Activated naive CD4-positive, alpha-beta T cell treated with anti-CD3 and anti-CD28 coated beads, Interleukin-2, amount 50 U/mL, for 72 hours (primary cell): ENCODE measurements around the gene TAF13. TPM values are rescaled to one million over a fixed set of nuclear protein-coding genes. Genes with fewer than 3 reads are reported as not detected.
"Not testable (repeated sequence)": the region's sequence is repeated elsewhere in the genome, so short reads cannot be mapped to it uniquely, and the experiment has no call there.

Experiments
- ATAC-seq, 2 donors: fragments of 150-1000 bp; cut with Tn5 transposase; 2 replicates each; pipeline ENCODE4 v1.10.0; 2021; ENCODE audit warnings: mild to moderate bottlenecking in 2 of 2, moderate library complexity in 2 of 2
- DNase-seq, 2 donors: peaks; one replicate each; pipeline ENCODE4 v3.0.0; 2021 to 2022; ENCODE audit warnings: low spot score in 2 of 2
- H3K27ac Mint-ChIP-seq, 2 donors: one replicate each; pipeline ENCODE4 v1.8.0; 2022; ENCODE audit warnings: mild to moderate bottlenecking in 2 of 2, mixed read lengths in 2 of 2
- H3K36me3 Mint-ChIP-seq, 2 donors: one replicate each; pipeline ENCODE4 v1.8.0; 2022; ENCODE audit warnings: mixed read lengths in 2 of 2
- H3K9me3 Mint-ChIP-seq, 2 donors: one replicate each; pipeline ENCODE4 v1.8.0; 2022; ENCODE audit warnings: mixed read lengths in 2 of 2
- total RNA-seq, 2 donors: library from RNA; stranded (reverse); gene quantifications; one replicate each; pipeline ENCODE4 v1.2.3, GENCODE V29; 2022

The TAF13 gene
- total RNA-seq, 2 donors from 2014 or later, result 15.4 to 49.0 TPM

DNA sequence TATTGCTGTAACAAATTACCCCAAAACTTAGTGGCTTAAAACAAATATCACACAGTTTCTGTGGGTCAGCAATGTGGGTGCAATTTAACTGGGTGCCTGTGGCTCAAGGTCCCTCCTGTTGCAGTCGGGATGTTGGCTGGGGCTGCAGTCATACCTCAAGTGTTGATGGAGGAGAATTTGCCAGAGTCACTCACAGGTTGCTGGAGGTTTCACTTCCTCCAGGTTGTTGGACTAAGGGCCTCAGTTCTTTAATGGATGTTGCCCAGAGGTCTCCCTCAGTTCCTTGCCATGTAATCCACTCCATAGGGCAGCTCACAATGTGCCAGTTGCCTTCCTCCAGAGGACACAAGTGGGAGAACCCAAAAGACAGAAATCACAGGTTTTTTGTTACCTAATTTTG is 2.5 kb upstream of the TAF13 start:
- ATAC-seq (no peak), DNase-seq (no peak)
- Mint-ChIP-seq H3K9me3 (no peaks in the 10 kb centered on the region), H3K36me3 (peaks cover 6 to 8% of the 10 kb centered on the region in 2 donors), H3K27ac (no peak overlapping the region)

DNA sequence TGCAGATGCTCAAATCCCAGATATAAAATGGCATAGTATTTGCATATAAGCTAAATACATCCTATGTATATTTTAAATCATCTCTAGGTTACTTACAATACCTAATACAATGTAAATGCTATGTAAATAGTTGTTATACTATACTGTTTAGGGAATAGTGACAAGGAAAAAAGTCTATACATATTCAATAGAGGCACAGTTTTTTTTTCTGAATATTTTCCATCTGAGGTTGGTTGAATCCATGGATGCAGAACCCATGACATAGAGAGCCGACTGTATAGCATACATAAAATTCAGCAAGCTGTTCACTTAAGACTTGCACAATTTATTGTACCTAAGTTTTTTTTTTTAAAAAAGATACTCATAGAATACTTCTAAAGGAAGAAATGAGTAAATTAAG is 6.5 kb downstream of the TAF13 start:
- DNase-seq (no peak), ATAC-seq (no peak)
- Mint-ChIP-seq H3K27ac (no peak overlapping the region), H3K36me3 (no peaks in the 10 kb centered on the region), H3K9me3 (no peaks in the 10 kb centered on the region)

DNA sequence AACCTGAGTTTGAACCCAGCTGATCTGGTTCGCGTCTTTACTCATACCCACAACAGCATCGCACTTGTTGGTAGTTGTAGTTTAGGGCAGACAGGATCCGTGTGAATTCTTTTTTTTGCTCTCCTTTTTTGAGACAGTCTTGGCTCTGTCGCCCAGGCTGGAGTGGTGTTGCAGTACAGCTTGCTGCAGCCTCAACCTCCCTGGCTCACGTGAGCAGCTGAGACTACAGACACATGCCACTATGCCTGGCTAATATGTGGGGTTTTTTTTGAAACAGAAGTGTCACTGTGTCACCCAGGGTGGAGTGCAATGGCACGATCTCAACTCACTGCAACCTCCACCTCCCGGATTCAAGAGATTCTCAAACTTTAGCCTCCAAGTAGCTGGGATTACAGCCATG is 7.9 kb downstream of the TAF13 start:
- DNase-seq (no peak), ATAC-seq (no peak)
- H3K36me3 Mint-ChIP-seq, result no peaks in the 10 kb centered on the region
- no peaks in the 10 kb centered on the region for H3K9me3 Mint-ChIP-seq
- H3K27ac Mint-ChIP-seq, result no peak overlapping the region

DNA sequence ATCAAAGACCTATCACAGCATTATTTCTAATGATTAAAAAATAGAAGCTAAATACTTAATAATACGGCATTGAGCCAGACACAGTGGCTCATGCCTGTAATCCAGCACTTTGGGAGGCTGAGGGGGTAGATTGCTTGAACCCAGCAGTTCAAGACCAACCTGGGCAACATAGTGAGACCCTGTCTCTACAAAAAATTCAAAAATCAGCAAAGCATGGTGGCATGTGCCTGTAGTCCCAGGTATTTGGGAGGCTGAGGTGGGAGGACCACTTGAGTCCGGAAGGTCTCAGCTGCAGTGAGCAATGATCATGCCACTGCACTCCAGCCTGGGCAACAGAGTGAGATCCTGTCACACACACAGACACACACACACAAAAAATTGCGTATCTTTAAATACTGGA is 10.7 kb downstream of the TAF13 start:
- no peaks in the 10 kb centered on the region for H3K36me3 Mint-ChIP-seq
- H3K9me3 Mint-ChIP-seq, result no peaks in the 10 kb centered on the region
- DNase-seq, result no peak
- ATAC-seq, result no peak
- H3K27ac Mint-ChIP-seq, result peak overlapping the region in 1 of 2 donors; percentile 0

DNA sequence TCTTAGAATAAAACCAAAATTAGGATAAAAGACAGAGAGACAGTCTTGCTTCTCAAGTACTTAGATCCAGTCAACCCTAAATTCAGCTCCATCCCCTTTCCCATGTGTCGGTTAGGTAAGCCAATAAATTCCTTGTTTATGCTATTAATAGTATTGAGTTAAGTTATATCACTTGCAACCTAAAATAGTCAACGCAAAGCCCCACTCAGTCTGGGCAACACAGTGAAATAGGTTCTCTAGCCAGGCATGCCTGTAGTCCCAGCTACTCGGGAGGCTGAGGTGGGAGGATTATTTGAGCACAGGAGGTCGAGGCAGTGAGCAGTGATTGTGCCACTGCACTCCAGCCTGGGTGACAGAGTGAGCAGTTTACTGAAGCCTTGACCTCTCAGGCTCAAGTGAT is 14.6 kb downstream of the TAF13 start:
- Mint-ChIP-seq H3K36me3 (no peaks in the 10 kb centered on the region), H3K9me3 (no peaks in the 10 kb centered on the region), H3K27ac (no peak overlapping the region)
- DNase-seq (no peak), ATAC-seq (no peak)

DNA sequence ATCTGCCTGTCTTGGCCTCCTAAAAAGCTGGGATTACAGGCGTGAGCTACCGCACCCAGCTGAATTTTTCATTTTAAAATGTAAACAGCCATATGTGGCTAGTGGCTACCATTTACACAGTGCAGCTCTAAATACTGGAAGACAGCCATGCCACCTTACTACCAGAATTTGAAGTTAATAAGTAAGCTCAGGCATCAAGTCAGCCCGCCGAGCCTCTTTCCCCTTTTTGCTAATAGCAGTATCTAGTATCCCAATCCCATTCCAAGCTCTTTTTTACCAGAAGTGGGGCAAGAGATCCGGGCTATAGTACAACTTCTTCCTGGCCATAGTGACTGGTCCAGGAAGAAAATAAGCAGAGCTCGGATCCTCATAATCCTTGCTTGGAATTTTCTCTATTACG is 15.1 kb downstream of the TAF13 start:
- no peak for ATAC-seq
- H3K9me3 Mint-ChIP-seq, result no peaks in the 10 kb centered on the region

DNA sequence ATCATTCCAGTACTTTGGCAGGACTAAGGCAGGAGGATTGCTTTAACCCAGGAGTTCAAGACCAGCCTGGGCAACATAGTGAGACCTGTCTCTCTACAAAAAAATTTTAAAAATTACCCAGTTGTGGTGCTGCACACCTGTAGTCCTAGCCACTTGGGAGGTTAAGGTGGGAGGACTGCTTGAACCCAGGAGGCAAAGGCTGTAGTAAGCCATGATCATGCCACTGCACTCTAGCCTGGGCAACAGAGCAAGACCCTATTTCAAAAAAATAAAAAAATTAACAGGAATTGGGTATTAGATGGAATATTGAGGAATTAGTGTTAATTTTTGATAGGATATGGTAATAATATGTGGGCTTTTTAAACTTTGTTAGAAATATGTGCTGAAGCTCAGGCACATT is 16.8 kb downstream of the TAF13 start:
- Mint-ChIP-seq H3K36me3 (no peaks in the 10 kb centered on the region), H3K9me3 (no peaks in the 10 kb centered on the region), H3K27ac (no peak overlapping the region)
- DNase-seq (no peak), ATAC-seq (no peak)

More for the DNA sequence above, 15.1 kb downstream of the TAF13 start:
- no peak for DNase-seq
- Mint-ChIP-seq H3K27ac (no peak overlapping the region), H3K36me3 (no peaks in the 10 kb centered on the region)

DNA sequence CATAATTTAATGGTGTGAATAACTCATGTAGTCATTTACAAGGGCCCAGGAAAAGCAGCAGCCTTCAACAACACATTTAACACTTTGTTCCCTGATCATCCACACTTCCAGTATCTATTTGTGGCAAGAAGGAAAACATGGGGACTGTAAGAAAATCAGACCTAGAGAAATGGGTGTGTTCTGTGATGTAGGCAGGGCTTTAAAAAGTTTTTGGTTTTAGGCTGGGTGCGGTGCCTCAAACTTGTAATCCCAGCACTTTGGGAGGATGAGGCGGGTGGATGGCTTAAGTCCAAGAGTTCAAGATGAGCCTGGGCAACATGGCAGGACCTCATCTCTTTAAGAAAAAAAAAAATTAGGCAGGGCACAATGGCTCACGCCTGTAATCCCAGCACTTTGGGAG is 19.7 kb downstream of the TAF13 start:
- Mint-ChIP-seq H3K9me3 (no peaks in the 10 kb centered on the region), H3K27ac (no peak overlapping the region), H3K36me3 (no peaks in the 10 kb centered on the region)
- DNase-seq (no peak), ATAC-seq (no peak)

DNA sequence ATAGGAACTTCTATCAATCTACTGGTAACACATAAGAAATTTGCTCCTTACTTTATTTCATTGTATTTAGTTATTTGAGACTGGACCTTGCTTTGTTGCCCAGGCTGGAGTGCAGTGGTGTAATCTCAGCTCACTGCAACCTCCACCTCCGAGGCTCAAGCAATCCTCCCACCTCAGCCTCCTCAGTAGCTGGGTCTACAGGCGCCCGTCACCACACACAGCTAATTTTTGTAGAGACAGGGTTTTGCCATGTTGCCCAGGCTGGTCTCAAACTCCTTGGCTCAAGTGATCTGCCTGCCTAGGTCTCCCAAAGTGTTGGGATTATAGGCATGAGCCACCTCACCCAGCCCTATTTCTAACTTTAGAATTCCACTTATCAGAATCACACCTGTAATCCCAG is 23.7 kb downstream of the TAF13 start:
- not testable (repeated sequence) for DNase-seq, ATAC-seq, H3K27ac Mint-ChIP-seq, H3K9me3 Mint-ChIP-seq, H3K36me3 Mint-ChIP-seq

DNA sequence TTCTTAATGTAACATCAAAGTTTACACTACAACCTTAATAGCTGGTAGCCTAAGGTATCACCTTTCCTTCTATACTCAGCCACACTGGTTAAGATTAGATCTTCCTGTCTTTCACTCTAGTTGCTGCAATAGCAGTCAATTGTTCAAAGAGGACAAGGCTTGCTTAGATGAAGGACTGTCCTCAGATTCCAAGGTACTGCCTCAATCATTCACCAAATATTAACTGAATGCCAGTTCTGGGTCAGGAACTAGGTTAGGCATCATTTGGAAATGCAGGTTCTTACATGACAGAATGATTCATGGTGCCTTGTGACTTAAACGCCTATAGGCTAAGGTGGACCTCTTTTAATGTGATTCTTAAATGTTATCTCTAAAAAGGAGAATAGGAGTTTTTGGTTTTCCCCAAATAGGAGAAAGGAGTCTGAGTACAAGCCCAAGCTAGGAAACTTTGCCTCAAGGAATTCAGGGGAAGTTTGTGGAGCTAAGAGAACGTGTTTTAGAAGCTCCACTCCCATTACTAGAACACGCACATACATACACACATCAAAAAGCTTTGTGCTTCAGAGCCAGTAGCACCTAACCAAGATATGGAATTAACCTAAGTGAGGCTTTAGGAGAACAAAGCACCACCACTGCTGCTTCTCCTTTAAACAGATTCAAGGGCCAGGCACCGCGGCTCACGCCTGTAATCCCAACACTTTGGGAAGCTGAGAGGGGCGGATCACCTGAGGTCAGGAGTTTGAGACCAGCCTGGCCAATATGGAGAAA is 25.4 kb downstream of the TAF13 start:
- Mint-ChIP-seq H3K9me3 (no peaks in the 10 kb centered on the region), H3K27ac (no peak overlapping the region), H3K36me3 (no peaks in the 10 kb centered on the region)
- DNase-seq (no peak), ATAC-seq (no peak)

DNA sequence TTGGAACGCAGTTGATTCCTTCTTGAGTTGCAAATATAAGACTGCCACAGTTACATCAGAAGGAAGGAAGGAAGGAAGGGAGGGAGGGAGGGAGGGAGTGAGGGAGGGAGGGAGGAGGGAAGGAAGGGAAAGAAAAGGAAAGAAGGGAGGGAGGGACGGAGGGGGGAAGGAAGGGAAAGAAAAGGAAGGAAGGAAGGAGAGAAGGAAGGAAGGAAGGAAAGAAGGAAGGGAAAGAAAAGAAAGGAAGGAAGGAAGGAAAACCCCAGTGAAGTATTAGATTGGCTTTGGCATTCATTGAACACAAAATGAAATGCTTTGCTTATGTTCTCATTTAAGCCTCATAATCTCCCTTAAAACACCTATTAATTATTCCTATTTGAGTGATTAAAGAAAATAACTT is 27.5 kb downstream of the TAF13 start:
- DNase-seq (no peak), ATAC-seq (no peak)
- H3K9me3 Mint-ChIP-seq, result no peaks in the 10 kb centered on the region
- H3K36me3 Mint-ChIP-seq, result no peaks in the 10 kb centered on the region
- no peak overlapping the region for H3K27ac Mint-ChIP-seq

DNA sequence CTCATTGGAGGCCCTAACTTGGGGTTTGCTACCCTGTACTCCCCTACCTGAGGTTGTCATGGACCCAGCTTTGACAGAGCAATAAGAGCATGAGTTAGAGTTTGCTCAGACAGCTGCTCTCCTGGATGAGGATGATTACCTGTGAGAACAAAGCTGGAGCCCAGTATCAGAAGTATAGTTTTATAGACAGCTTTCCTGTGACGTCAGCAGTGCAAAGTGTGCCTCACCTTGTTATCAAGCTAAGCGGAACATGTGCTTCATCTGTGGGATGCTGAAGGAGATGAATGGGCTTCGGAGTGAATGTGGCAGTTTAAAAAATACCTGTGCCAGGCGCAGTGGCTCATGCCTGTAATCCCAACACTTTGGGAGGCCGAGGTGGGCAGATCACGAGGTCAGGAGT is 28.5 kb downstream of the TAF13 start:
- no peaks in the 10 kb centered on the region for H3K9me3 Mint-ChIP-seq
- no peak overlapping the region for H3K27ac Mint-ChIP-seq
- DNase-seq (no peak), ATAC-seq (no peak)
- H3K36me3 Mint-ChIP-seq, result no peaks in the 10 kb centered on the region

DNA sequence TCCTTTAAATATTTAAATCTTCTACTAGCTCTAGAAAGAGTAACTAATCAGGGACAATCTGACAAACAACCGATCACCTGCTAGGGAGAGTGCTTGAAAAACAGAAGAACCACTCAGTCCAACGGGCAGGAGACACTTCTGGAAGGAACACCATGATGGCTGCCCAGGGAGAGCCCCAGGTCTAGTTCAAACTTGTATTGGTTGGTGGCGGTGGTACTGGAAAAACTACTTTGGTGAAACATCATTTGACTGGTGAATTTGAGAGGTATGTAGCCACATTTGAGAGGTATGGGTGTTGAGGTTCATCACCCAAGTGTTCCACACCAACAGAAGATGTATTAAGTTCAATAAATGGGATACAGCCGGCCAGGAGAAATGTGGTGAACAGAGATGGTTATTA is 29.1 kb downstream of the TAF13 start:
- no peak overlapping the region for H3K27ac Mint-ChIP-seq
- DNase-seq (no peak), ATAC-seq (no peak)
- H3K9me3 Mint-ChIP-seq, result no peaks in the 10 kb centered on the region
- no peaks in the 10 kb centered on the region for H3K36me3 Mint-ChIP-seq

DNA sequence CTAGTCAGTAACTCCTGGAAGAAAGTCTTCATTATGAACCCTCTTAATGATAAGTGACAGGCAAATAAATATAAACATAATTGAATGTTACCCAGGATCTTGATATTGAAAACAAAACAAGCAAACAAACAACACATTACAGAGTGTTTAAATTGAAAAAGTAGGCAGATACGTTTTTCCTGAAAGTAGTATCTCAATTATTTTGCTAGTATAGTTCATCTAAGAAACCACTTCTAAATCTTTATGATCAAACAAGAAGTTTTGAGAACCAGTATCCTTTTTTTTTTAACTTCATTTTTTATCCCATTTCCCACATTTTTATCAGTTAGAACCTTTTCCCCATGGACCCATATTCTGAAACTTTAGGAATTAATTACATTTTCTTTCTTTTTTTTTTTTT is 30.2 kb downstream of the TAF13 start:
- no peak for DNase-seq
- Mint-ChIP-seq H3K27ac (no peak overlapping the region), H3K36me3 (no peaks in the 10 kb centered on the region), H3K9me3 (no peaks in the 10 kb centered on the region)
- no peak for ATAC-seq

DNA sequence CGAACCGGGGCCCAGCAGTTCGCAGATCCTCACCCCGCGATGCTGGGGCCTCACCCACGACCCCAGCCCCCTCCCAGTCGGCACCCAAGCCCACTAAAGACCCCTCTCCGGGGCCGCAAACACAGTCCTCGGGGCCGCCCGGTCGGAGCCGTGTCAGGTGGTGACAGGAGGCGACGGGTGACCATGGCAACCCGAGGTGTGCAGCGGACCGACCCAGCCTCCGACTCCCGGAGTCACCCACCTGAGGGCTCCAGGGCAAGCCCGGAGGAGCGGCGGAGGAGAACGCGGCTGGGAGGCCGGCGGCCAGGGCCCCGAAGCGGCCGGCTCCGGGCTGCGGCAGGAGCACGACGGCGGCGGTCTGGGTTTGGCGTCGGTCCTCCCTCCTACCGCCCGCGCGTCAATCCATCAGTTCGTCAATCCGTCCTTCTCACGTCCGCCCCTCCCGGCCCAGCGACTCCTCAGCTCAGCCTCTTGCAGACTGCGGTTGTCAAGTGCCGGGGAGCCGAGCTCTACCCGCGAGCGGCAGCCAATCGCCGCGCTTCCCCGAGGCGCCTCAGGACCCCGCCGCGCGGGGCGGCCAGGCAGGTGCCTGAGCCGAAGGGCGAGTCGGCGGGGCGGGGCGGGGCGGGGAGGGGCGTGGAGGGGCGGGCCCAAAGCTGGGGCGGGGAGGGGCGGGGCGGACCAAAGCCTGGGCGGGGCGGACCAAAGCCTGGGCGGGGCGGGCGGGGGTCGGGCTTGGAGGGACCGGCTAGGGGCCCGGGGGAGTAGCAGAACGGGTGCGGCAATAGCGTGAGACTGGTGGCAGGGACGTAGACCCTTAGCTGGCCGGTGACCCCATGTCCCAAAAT is 34.0 kb downstream of the TAF13 start, which contains the start of gene WDR47:
Gene WDR47 (minus strand): TSS at position 482 of the 848 bp plus-strand sequence. CDS start 18,590 bp downstream, outside the sequence.
- Mint-ChIP-seq H3K36me3 (no peaks in the 10 kb centered on the region), H3K27ac (peak within 1 kb of the TSS; percentile 85 to 88), H3K9me3 (no peaks in the 10 kb centered on the region)
- ATAC-seq (peak; percentile 97 to 98), DNase-seq (peak; percentile 95 to 96)

DNA sequence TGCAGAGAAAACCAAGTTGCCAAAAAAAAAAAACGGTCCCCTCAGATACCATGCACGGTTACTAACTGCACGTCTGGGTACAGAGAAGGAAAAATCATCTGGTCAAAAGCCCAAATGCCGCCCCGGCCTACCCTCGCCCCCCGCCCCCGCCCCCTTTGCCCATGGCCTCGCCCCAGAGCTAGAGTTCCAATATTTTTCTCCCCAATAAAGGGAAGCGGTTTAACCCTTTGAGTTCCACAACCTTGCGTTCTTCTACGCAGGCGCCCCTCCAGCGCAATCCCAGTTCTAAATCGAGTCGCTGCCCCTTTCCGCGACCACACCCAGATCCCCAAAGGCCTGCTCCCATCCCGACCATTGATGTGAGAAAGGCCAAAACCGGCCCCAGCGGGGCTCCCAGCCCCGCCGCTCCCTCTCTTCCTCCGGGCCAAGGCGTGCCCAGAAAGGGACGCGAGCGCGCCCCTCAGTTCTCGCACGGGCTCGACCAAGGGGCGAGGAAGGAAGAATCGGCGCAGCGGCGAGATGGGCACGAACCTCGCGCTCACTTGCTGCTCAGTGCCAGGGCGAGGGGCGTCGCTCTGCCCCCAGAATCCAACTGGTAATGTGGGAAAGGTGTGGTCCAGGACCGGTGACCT is 34.7 kb downstream of the TAF13 start:
- Mint-ChIP-seq H3K36me3 (no peaks in the 10 kb centered on the region), H3K9me3 (no peaks in the 10 kb centered on the region), H3K27ac (peak overlapping the region; percentile 81 to 85)
- no peak for DNase-seq
- peak; percentile 12 to 22 for ATAC-seq

DNA sequence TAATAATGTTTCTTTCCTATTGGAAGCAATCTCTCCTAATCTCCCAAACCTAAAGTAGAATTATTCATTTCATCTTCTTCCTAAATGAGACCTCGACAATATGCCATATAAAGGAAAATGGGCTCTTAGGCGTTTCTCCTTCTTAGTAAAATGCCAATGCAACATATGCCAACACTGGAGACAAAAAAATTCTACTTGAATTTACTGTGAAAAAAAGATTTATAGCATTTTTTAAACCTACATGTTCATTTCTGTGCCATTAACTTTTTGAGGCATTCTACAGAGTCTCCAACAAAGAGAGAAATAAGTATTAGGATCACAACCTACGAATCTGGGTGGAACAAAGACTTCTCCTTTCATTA is 35.2 kb downstream of the TAF13 start:
- H3K27ac Mint-ChIP-seq, result peak overlapping the region; percentile 81 to 85
- no peak for DNase-seq
- ATAC-seq, result no peak
- H3K36me3 Mint-ChIP-seq, result no peaks in the 10 kb centered on the region
- no peaks in the 10 kb centered on the region for H3K9me3 Mint-ChIP-seq
